GM12878 (cell line): Measurements from ENCODE around the gene ZNF341. TPM values are rescaled to one million over a fixed set of nuclear protein-coding genes. Genes with fewer than 3 reads are reported as not detected.

Source experiments
- ATAC-seq: fragments of 200-7000 bp; cut with Tn5 transposase; 3 replicates; pipeline ENCODE4 v1.9.1; 2020; ENCODE audit warnings: mild to moderate bottlenecking, moderate library complexity
- BruUV-seq: library from RNA; stranded (reverse); fragments of 400-500 nt; replicated peaks from 2 replicates; lab custom pipeline; 2021; lab: Mats Ljungman, UMichigan
- CTCF ChIA-PET: fragments of 300-600 bp; sonication (Branson Sonifier 250); formaldehyde crosslinking; extraction: SDS; loops from one replicate; lab custom pipeline; 2021; ENCODE audit warnings: inconsistent platforms; lab: Yijun Ruan, JAX
- POLR2A ChIA-PET: fragments of 350-600 bp; formaldehyde crosslinking; extraction: SDS; loops from one replicate; lab custom pipeline; 2021; ENCODE audit warnings: inconsistent platforms; lab: Charles Lee
- RAD21 ChIA-PET: fragments of 300-600 bp; sonication (Branson Sonifier 250); formaldehyde crosslinking; loops from one replicate; lab custom pipeline; 2023; ENCODE audit warnings: antibody characterized with exemption; ENCODE audit not compliant: unreplicated experiment; lab: Charles Lee
- SMC1A ChIA-PET: fragments of 300-600 bp; sonication (Branson Sonifier 250); formaldehyde crosslinking; loops from one replicate; lab custom pipeline; 2023; ENCODE audit not compliant: unreplicated experiment, uncharacterized antibody; lab: Charles Lee
- DNase-seq: peaks from one replicate; pipeline ENCODE4 v3.0.0-alpha.2; 2011; ENCODE audit warnings: low read depth, low spot score
- FAIRE-seq: peaks from 3 replicates; lab custom pipeline; 2011; peaks lifted over from hg19 to GRCh38; lab: Jason Lieb, UNC
- H2AFZ ChIP-seq: 2 replicates; pipeline ENCODE4 v1.6.0; 2011; ENCODE audit warnings: low read depth, low read length, control low read depth; ENCODE audit not compliant: control insufficient read depth
- H3K27ac ChIP-seq: 2 replicates; pipeline ENCODE4 v1.5.1; 2011; ENCODE audit warnings: control low read depth; ENCODE audit not compliant: control insufficient read depth, insufficient read depth
- H3K27me3 ChIP-seq, 2 experiments: replicated peaks in 1 of 2; 2 replicates each; pipeline versions ENCODE4 v1.6.0 to v1.6.1; 2011; ENCODE audit warnings: low read length in 1 of 2; ENCODE audit not compliant: control insufficient read depth in 2 of 2, insufficient read depth in 2 of 2
- H3K36me3 ChIP-seq, 2 experiments: 2 replicates each; pipeline ENCODE4 v1.5.1; 2011; ENCODE audit warnings: low read length in 1 of 2; ENCODE audit not compliant: control insufficient read depth in 2 of 2, insufficient read depth in 2 of 2
- H3K4me1 ChIP-seq: 2 replicates; pipeline ENCODE4 v1.6.1; 2011; ENCODE audit warnings: mild to moderate bottlenecking, low read length, moderate library complexity, mixed read lengths; ENCODE audit not compliant: control insufficient read depth, insufficient read depth
- H3K4me2 ChIP-seq: 2 replicates; pipeline ENCODE4 v1.6.0; 2011; ENCODE audit warnings: control low read depth; ENCODE audit not compliant: control insufficient read depth, insufficient read depth
- H3K4me3 ChIP-seq: fragments of 200-600 bp; sonication (generic); 2 replicates; pipeline ENCODE4 v1.5.1; 2016
- H3K79me2 ChIP-seq: 2 replicates; pipeline ENCODE4 v1.6.0; 2011; ENCODE audit warnings: low read length; ENCODE audit not compliant: control insufficient read depth, insufficient read depth
- H3K9ac ChIP-seq: 2 replicates; pipeline ENCODE4 v1.8.0; 2011; ENCODE audit warnings: low read length, control low read depth, mixed read lengths; ENCODE audit not compliant: control insufficient read depth, insufficient read depth
- H3K9me3 ChIP-seq: replicated peaks from 3 replicates; pipeline ENCODE4 v1.5.1; 2011; ENCODE audit warnings: mild to moderate bottlenecking, low read length; ENCODE audit not compliant: control insufficient read depth, insufficient read depth
- H4K20me1 ChIP-seq: 2 replicates; pipeline ENCODE4 v1.6.0; 2011; ENCODE audit not compliant: control insufficient read depth, insufficient read depth
- CHD1 ChIP-seq: IDR thresholded peaks from 2 replicates; pipeline ENCODE4 v1.6.1; 2012; ENCODE audit warnings: low read depth, low read length, improper control_type of control experiment
- EED ChIP-seq: sonication (generic); IDR thresholded peaks from 2 replicates; pipeline ENCODE4 v1.6.1; 2016; ENCODE audit warnings: antibody characterized with exemption, low read depth
- FOXK2 ChIP-seq: fragments of 450-650 bp; IDR thresholded peaks from 2 replicates; pipeline ENCODE4 v1.6.1; 2017; ENCODE audit warnings: mild to moderate bottlenecking, moderate library complexity
- FOXM1 ChIP-seq: IDR thresholded peaks from 2 replicates; pipeline ENCODE4 v1.6.1; 2012; ENCODE audit warnings: low read depth, mild to moderate bottlenecking, inconsistent platforms, low read length, moderate library complexity
- IRF4 ChIP-seq: IDR thresholded peaks from 2 replicates; pipeline ENCODE4 v1.6.1; 2011; ENCODE audit warnings: low read depth, low read length
- IRF5 ChIP-seq: fragments of 450-650 bp; IDR thresholded peaks from 2 replicates; pipeline ENCODE4 v1.6.1; 2017; ENCODE audit warnings: borderline replicate concordance
- NRF1 ChIP-seq: conservative IDR thresholded peaks from 2 replicates; pipeline ENCODE4 v1.6.1; 2011; ENCODE audit warnings: mild to moderate bottlenecking, low read depth, low read length, improper control_type of control experiment
- RAD51 ChIP-seq: fragments of 450-650 bp; IDR thresholded peaks from 2 replicates; pipeline ENCODE4 v1.6.1; 2016; ENCODE audit warnings: moderate library complexity, mild to moderate bottlenecking, inconsistent platforms
- RELA ChIP-seq: fragments of 450-650 bp; IDR thresholded peaks from 2 replicates; pipeline ENCODE4 v1.8.0; 2014; ENCODE audit warnings: borderline replicate concordance; ENCODE audit not compliant: partially characterized antibody
- SMARCA5 ChIP-seq: fragments of 450-650 bp; IDR thresholded peaks from 2 replicates; pipeline ENCODE4 v1.6.1; 2017; ENCODE audit warnings: mild to moderate bottlenecking
- SP1 ChIP-seq: IDR thresholded peaks from one replicate; pipeline ENCODE4 v1.6.1; 2011; ENCODE audit warnings: low read depth, low read length
- SRF ChIP-seq, 2 experiments: IDR thresholded peaks; 2 replicates each; pipeline ENCODE4 v1.6.1; 2011; ENCODE audit warnings: low read depth in 2 of 2, low read length in 2 of 2, mild to moderate bottlenecking in 1 of 2, moderate library complexity in 1 of 2
- SUPT20H ChIP-seq: IDR thresholded peaks from 2 replicates; pipeline ENCODE4 v1.6.1; 2011; ENCODE audit warnings: low read depth, mild to moderate bottlenecking, low read length, moderate library complexity, borderline replicate concordance; ENCODE audit not compliant: control insufficient read depth
- USF2 ChIP-seq: IDR thresholded peaks from 2 replicates; pipeline ENCODE4 v1.6.1; 2011; ENCODE audit warnings: low read depth, low read length, improper control_type of control experiment, borderline replicate concordance
- ZBED1 ChIP-seq: IDR thresholded peaks from 2 replicates; pipeline ENCODE4 v1.6.1; 2016; ENCODE audit warnings: borderline replicate concordance
- ZNF217 ChIP-seq: fragments of 450-650 bp; IDR thresholded peaks from 2 replicates; pipeline ENCODE4 v1.6.1; 2017; ENCODE audit warnings: antibody characterized with exemption, mild to moderate bottlenecking
- ZNF687 ChIP-seq: fragments of 450-650 bp; IDR thresholded peaks from 2 replicates; pipeline ENCODE4 v1.6.1; 2017; ENCODE audit warnings: mild to moderate bottlenecking, moderate library complexity
- ZZZ3 ChIP-seq: IDR thresholded peaks from 2 replicates; pipeline ENCODE4 v1.6.1; 2011; ENCODE audit warnings: low read depth; ENCODE audit not compliant: control insufficient read depth, insufficient read length
- whole genome bisulfite sequencing: methylation state at CpG from one replicate; pipeline ENCODE4 v1.1.6; 2016; ENCODE audit warnings: low lambda C conversion rate; ENCODE audit not compliant: insufficient replicate concordance, insufficient coverage; ENCODE audit errors: missing lambda C conversion rate; 5-methylcytosine and 5-hydroxymethylcytosine counted together
- in situ Hi-C: fragments of 300-500 bp; cut with MboI; formaldehyde crosslinking; loops from 9 replicates; pipeline ENCODE4 v1.14.3; 2018; ENCODE audit warnings: mixed read lengths
- intact Hi-C: fragments of 100-400 bp; cut with micrococcal nuclease; formaldehyde crosslinking; loops from one replicate; pipeline ENCODE4 v1.14.2; 2022; ENCODE audit not compliant: unreplicated experiment
- polyA plus RNA-seq, 11 experiments: library from polyadenylated mRNA; depleted of rRNA in 4 of 11; unstranded in 6 of 11; stranded (reverse) in 5 of 11; fragments of >200 nt; fragmentation: Nextera tagmentation in 4 of 11; fragmentation: Illumina TruSeq in 1 of 11; extraction: Ambion mirVana in 4 of 11; extraction: Trizol in 1 of 11; gene quantifications; 1 replicate in 1 of 11; 2 replicates in 10 of 11; pipeline versions ENCODE4 v1.2.1 to v1.2.3, GENCODE V29; 2011 to 2016; ENCODE audit warnings: inconsistent platforms in 2 of 11, missing spikeins in 2 of 11, low read depth in 1 of 11
- total RNA-seq, 4 experiments: library from RNA; depleted of rRNA in 3 of 4; stranded (reverse); fragments of >200 nt in 3 of 4; fragmentation: Illumina TruSeq in 1 of 4; extraction: Trizol in 1 of 4; gene quantifications; 2 replicates each; pipeline versions ENCODE4 v1.2.1 to v1.2.3, GENCODE V29; 2013 to 2021

ZNF341 gene
- total and polyA plus RNA-seq, 10 of the 15 experiments (the other 5 are each of a cell fraction or from before 2014, with no cell fraction given) = 0.18 to 5.0 (median 2.6) TPM

- Histone ChIP-seq H2AFZ (no peak overlapping the region), H3K4me1 (no peaks in the 10 kb centered on the region), H3K9me3 (no peaks in the 10 kb centered on the region), H3K9ac (no peak overlapping the region), H3K4me2 (no peak overlapping the region), H3K79me2 (no peaks in the 10 kb centered on the region), H3K27ac (no peak overlapping the region), H3K27me3 (no peaks in the 10 kb centered on the region), H3K36me3 (no peaks in the 10 kb centered on the region), H4K20me1 (no peaks in the 10 kb centered on the region), H3K4me3 (no peak overlapping the region)
- TF ChIP-seq SMARCA5 (no peak), RELA (no peak), CHD1 (no peak), IRF5 (no peak), SUPT20H (no peak), SRF (IDR thresholded peaks at IDR 0.05; ENCODE audit: low read depth in 2 of 2, low read length in 2 of 2) (no peak), USF2 (no peak), EED (no peak), FOXK2 (no peak), ZZZ3 (no peak), ZNF687 (no peak), ZBED1 (no peak), IRF4 (no peak), RAD51 (no peak), FOXM1 (no peak), SP1 (no peak), NRF1 (no peak), ZNF217 (no peak)
- RAD21 ChIA-PET = no interaction called here
- BruUV-seq = no TSS peak
- ATAC-seq (no peak), DNase-seq (no peak), FAIRE-seq (no peak)
- SMC1A ChIA-PET = no interaction called here
- POLR2A ChIA-PET = no interaction called here
- intact Hi-C loops (no loop called here), in situ Hi-C loops (no loop called here)
- 63% methylated on average over 9 of the region's 9 CpGs for WGBS
- CTCF ChIA-PET = no interaction called here
Observed at GRCh38 chr20:33796263-33796906, 64.6 kb downstream of the ZNF341 start.
